GM13976 (cell line): ENCODE results near the gene CTBP1.

Experiments
- DNase-seq: peaks from one replicate; pipeline ENCODE4 v3.0.0; 2012; ENCODE audit warnings: low spot score
- in situ Hi-C: fragments of 300-500 bp; cut with MboI; formaldehyde crosslinking; loops from one replicate; pipeline ENCODE4 v1.12.0; 2022; ENCODE audit warnings: low sequenced_read_pairs, mixed read lengths, inconsistent platforms; ENCODE audit not compliant: unreplicated experiment
- TF ChIP-seq, protein P1 (sequence below): IDR thresholded peaks from 2 replicates; pipeline ENCODE4 v1.5.1; 2012; ENCODE audit warnings: borderline replicate concordance, mild to moderate bottlenecking; ENCODE audit not compliant: insufficient read depth; ENCODE audit errors: extremely low read depth, missing control alignments, control extremely low read depth

CTBP1 gene

DNA sequence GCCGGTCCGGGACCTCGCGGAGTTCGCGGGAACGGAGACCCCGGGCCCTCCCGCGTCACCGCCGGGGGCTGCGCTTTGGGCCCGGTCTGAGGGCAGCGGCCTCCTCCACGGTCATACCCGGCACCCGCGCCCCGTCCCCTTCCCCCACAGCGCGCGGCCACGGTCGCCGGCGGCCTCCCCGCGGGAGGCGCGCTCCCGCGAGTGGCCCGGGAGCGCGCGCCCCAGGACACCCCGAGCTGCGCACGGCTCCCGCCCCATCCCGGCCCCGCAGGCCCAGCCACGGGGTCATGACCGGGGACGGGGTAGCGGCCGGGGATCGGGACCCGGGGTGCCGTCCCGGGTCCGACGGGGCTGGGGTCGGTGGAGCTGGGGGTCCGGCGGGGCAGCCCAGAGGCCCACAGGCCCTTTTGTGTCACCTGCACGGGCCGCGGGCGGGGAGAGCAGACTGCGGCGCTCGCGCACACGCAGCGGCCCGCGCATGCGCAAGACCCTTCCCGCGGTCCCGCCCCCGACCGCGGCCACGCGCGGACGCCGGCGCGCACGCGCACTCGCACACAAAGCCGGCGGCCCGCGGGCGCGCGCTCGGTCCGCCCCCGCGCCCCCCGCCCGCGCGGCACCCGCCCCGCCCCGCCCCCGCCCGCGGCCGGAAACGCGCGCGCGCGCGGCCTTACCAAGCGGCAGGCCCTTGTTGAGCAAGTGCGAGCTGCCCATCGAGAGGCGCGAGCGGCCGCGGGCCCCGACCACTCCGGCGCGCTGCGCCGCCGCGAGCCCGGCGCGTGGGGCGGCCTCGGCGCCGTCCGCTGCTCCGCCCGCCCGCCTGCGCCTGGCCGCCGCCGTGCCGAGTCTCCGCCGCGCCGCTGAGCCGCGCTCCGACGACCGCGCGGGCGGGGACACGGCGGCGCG is at the start of gene CTBP1:
Gene CTBP1 (minus strand): TSS at position 886 of the 903 bp plus-strand sequence. CDS start 7,799 bp downstream, outside the sequence.
- TF ChIP-seq, protein P1, sequence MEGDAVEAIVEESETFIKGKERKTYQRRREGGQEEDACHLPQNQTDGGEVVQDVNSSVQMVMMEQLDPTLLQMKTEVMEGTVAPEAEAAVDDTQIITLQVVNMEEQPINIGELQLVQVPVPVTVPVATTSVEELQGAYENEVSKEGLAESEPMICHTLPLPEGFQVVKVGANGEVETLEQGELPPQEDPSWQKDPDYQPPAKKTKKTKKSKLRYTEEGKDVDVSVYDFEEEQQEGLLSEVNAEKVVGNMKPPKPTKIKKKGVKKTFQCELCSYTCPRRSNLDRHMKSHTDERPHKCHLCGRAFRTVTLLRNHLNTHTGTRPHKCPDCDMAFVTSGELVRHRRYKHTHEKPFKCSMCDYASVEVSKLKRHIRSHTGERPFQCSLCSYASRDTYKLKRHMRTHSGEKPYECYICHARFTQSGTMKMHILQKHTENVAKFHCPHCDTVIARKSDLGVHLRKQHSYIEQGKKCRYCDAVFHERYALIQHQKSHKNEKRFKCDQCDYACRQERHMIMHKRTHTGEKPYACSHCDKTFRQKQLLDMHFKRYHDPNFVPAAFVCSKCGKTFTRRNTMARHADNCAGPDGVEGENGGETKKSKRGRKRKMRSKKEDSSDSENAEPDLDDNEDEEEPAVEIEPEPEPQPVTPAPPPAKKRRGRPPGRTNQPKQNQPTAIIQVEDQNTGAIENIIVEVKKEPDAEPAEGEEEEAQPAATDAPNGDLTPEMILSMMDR = no peak
- peak; percentile 98 for DNase-seq
- in situ Hi-C loops = no loop called here

DNA sequence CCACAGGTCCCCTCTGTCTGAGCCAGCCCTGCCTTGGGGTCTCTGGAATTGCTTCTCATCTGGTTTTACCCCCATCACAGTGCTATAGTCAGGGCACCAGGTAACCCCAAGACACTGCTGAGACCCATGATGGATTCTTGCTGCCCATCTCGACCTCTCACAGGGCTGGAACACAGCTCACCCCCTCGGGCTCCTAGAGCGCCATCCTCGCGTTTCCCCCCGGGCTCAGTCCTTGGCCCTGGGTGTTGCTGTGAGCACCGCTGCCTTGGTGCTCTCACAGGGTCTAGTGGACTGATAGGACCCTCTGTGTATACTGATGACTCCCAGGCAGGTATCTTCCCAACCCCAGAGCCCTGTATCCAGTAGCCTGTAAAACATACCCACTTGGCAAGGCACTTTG is 49.5 kb upstream of the CTBP1 start:
- in situ Hi-C loops = no loop called here
- DNase-seq = no peak
- TF ChIP-seq, protein P1 = no peak

DNA sequence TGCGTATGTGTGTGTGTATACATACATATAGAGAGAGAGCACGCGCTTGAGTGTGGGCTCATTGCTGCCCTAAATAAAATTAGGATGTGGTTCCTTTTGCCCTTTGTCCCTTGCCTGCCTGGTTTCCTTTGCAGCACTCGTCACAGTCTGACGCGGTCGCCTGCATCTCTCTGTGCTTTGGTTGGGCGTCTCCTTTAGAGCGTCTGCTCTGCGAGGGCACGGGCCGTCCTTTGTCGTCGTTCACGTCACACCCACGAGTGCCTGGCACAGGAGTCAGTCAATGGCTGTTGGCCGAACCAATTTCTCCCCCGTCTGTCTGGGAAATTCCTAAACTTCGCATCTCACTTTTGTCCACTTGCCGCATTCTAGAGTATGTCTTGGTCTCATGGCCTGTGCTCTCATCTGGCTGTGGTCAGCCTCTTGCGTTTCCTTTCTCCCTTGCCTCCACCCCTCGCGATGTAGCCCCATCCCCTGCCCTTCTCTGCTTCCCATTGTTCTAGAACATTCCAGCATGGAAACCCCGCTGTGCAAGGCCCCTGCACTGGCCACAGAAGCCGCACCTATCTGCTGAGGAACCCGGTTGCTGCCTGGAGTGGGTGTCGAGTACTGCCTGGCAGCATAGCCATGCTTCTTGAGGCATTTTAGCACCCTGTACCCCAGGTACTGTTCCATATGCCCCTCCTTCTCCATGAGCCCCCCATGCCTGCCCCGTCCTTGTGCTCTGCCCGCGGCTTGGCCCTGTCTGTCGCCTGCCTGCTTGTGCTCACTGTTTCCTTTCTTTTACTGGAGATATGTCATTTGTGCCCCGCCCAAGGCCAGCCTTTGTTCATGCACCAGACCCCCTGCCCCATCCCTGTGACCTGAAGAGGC is 48.8 kb upstream of the CTBP1 start:
- TF ChIP-seq, protein P1 = no peak
- no peak for DNase-seq
- in situ Hi-C loops = no loop called here

DNA sequence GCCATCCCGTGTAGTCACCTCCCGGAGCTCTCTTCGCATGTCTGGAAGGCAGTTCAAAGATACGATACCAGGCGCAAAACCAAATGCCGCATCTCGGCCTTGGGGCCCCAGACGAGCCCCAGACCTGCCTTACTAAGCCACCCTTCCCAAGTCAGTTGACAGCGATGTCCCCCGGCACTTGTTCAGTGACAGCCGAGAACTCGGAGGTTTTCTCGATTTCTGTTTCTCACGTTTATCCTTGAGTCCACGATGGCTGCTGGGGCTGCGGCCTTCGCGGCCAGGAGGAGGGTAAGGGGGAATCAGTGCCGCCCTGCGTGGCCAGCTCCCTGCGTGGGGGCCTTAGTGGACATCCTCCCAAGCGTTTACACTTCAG is 48.1 kb upstream of the CTBP1 start:
- TF ChIP-seq, protein P1 = no peak
- DNase-seq = no peak
- in situ Hi-C loops = no loop called here

DNA sequence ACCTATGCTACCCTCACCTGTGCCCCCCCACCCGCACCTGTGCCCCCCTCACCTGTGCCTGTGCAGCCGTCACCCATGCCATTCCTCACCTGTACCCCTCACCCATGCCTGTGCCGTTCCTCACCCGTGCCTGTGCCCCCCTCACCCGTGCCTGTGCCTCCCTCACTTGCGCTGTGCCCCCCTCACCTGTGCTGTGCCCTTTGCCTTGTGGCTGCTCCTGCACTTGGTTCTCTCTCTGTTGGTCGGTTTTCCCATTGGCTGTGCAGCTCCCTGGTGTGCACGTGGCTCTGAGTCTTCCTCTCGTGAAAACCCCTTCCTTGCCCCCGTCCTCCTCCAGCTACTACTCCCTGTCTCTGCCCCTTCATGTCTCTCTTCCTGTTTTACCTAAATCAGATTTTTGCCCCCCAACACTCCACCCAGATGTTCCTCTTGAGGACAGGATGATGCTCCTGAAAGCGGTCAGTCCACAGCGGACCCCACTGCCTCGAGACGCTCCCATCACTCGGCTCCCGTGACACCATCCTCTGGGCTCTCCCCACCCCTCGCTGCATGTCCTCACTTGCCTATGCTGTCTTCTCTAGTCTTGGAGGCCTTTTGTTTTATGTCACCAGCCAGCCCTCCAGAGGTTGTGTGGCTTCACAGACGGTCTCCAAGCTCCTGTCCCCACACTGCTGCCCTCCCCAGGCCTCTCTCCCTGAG is 47.5 kb upstream of the CTBP1 start:
- DNase-seq = no peak
- in situ Hi-C loops = no loop called here
- TF ChIP-seq, protein P1 = no peak
